Liver (tissue), 3 donors: ENCODE measurements around the gene NPHS2.

ENCODE experiments used
- CTCF ChIP-seq: fragments of 150-350 bp; IDR thresholded peaks from 2 replicates; pipeline ENCODE4 v1.5.1; 2017; ENCODE audit warnings: improper control_type of control experiment, low read depth, low read length; ENCODE audit not compliant: missing input control
- FOXA1 ChIP-seq: IDR thresholded peaks from 2 replicates; pipeline ENCODE4 v1.6.1; 2016; ENCODE audit warnings: antibody characterized with exemption
- GABPA ChIP-seq, 2 donors: IDR thresholded peaks in 1 of 2; conservative IDR thresholded peaks in 1 of 2; 2 replicates each; pipeline ENCODE4 v1.6.1; 2016; ENCODE audit warnings: antibody characterized with exemption in 2 of 2, mild to moderate bottlenecking in 1 of 2, moderate library complexity in 1 of 2
- HNF4G ChIP-seq: IDR thresholded peaks from 2 replicates; pipeline ENCODE4 v1.6.1; 2016; ENCODE audit warnings: antibody characterized with exemption
- JUND ChIP-seq, 2 donors: IDR thresholded peaks; 2 replicates each; pipeline ENCODE4 v1.6.1; 2016; ENCODE audit warnings: antibody characterized with exemption in 2 of 2
- RAD21 ChIP-seq, 2 donors: IDR thresholded peaks; 2 replicates each; pipeline ENCODE4 v1.6.1; 2016; ENCODE audit warnings: antibody characterized with exemption in 2 of 2, mild to moderate bottlenecking in 2 of 2
- RXRA ChIP-seq, 2 donors: IDR thresholded peaks; 2 replicates each; pipeline ENCODE4 v1.6.1; 2017 to 2018; ENCODE audit warnings: antibody characterized with exemption in 2 of 2, mild to moderate bottlenecking in 1 of 2
- YY1 ChIP-seq: IDR thresholded peaks from 2 replicates; pipeline ENCODE4 v1.6.1; 2016; ENCODE audit warnings: antibody characterized with exemption, mild to moderate bottlenecking
- ZBTB33 ChIP-seq: IDR thresholded peaks from 2 replicates; pipeline ENCODE4 v1.6.1; 2016; ENCODE audit warnings: antibody characterized with exemption
- TF ChIP-seq, protein P1 (sequence below): IDR thresholded peaks from 2 replicates; pipeline ENCODE4 v1.6.1; 2016; ENCODE audit warnings: antibody characterized with exemption, mild to moderate bottlenecking
- donor health status: healthy.
- donor health status: healthy.

- TF ChIP-seq YY1 = no peak
- TF ChIP-seq CTCF = no peak
- no peak for TF ChIP-seq FOXA1
- no peak for TF ChIP-seq RAD21 (IDR thresholded peaks at IDR 0.05)
- TF ChIP-seq HNF4G = no peak
- no peak for TF ChIP-seq JUND (IDR thresholded peaks at IDR 0.05)
- no peak for TF ChIP-seq RXRA (IDR thresholded peaks at IDR 0.05)
- TF ChIP-seq, protein P1, sequence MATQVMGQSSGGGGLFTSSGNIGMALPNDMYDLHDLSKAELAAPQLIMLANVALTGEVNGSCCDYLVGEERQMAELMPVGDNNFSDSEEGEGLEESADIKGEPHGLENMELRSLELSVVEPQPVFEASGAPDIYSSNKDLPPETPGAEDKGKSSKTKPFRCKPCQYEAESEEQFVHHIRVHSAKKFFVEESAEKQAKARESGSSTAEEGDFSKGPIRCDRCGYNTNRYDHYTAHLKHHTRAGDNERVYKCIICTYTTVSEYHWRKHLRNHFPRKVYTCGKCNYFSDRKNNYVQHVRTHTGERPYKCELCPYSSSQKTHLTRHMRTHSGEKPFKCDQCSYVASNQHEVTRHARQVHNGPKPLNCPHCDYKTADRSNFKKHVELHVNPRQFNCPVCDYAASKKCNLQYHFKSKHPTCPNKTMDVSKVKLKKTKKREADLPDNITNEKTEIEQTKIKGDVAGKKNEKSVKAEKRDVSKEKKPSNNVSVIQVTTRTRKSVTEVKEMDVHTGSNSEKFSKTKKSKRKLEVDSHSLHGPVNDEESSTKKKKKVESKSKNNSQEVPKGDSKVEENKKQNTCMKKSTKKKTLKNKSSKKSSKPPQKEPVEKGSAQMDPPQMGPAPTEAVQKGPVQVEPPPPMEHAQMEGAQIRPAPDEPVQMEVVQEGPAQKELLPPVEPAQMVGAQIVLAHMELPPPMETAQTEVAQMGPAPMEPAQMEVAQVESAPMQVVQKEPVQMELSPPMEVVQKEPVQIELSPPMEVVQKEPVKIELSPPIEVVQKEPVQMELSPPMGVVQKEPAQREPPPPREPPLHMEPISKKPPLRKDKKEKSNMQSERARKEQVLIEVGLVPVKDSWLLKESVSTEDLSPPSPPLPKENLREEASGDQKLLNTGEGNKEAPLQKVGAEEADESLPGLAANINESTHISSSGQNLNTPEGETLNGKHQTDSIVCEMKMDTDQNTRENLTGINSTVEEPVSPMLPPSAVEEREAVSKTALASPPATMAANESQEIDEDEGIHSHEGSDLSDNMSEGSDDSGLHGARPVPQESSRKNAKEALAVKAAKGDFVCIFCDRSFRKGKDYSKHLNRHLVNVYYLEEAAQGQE = no peak
- no peak for TF ChIP-seq ZBTB33
- TF ChIP-seq GABPA (IDR thresholded peaks at IDR 0.05 in 1 of 2, conservative IDR thresholded peaks at IDR 0.05 in 1 of 2) = no peak
Measured at GRCh38 chr1:179586107-179586823, 10.5 kb upstream of the NPHS2 start.
